SJSA1 (cell line): Measurements from ENCODE around the gene ADGRV1. TPM values are rescaled to one million over a fixed set of nuclear protein-coding genes. Genes with fewer than 3 reads are reported as not detected.
"Not testable (repeated sequence)": the region's sequence is repeated elsewhere in the genome, so short reads cannot be mapped to it uniquely, and the experiment has no call there.

Experiments used
- DNase-seq, 2 experiments: peaks; one replicate each; pipeline ENCODE4 v3.0.0-alpha.2; 2015 to 2020; ENCODE audit warnings: low spot score in 2 of 2, low read depth in 1 of 2
- H3K27ac ChIP-seq: fragments of 250-450 bp; sonication (Bioruptor Pico); 2 replicates; pipeline ENCODE4 v1.5.1; 2020; ENCODE audit warnings: mild to moderate bottlenecking, moderate library complexity
- H3K27me3 ChIP-seq: fragments of 250-450 bp; sonication (Bioruptor Pico); replicated peaks from 2 replicates; pipeline ENCODE4 v1.5.1; 2020; ENCODE audit warnings: mild to moderate bottlenecking, moderate library complexity
- H3K36me3 ChIP-seq: fragments of 250-450 bp; sonication (Bioruptor Pico); 2 replicates; pipeline ENCODE4 v1.5.1; 2020; ENCODE audit warnings: mild to moderate bottlenecking
- H3K4me1 ChIP-seq: fragments of 250-450 bp; sonication (Bioruptor Pico); replicated peaks from 2 replicates; pipeline ENCODE4 v1.6.1; 2021; ENCODE audit warnings: mild to moderate bottlenecking
- H3K4me3 ChIP-seq: fragments of 250-450 bp; sonication (Bioruptor Pico); 2 replicates; pipeline ENCODE4 v1.5.1; 2020; ENCODE audit warnings: mild to moderate bottlenecking
- H3K9me3 ChIP-seq: fragments of 250-450 bp; sonication (Bioruptor Pico); replicated peaks from 2 replicates; pipeline ENCODE4 v1.5.1; 2020; ENCODE audit warnings: mild to moderate bottlenecking
- total RNA-seq: library from RNA; depleted of rRNA; stranded (reverse); fragments of >200 nt; shearing (Covaris generic); gene quantifications from 2 replicates; pipeline ENCODE4 v1.2.3, GENCODE V29; 2014

Gene ADGRV1
- total RNA-seq, 1 experiment from 2014 or later = 0.13 TPM

- Histone ChIP-seq H3K36me3 (no peaks in the 10 kb centered on the region), H3K4me3 (no peak overlapping the region)
Observed at GRCh38 chr5:90657788-90658187, 99.2 kb downstream of the ADGRV1 start.

GRCh38 chr5:90658620-90659019 is 100.0 kb downstream of the ADGRV1 start:
- Histone ChIP-seq H3K27ac (no peak overlapping the region), H3K9me3 (no peaks in the 10 kb centered on the region), H3K36me3 (no peaks in the 10 kb centered on the region), H3K4me1 (no peaks in the 10 kb centered on the region), H3K27me3 (no peaks in the 10 kb centered on the region), H3K4me3 (no peak overlapping the region)
- DNase-seq = no peak

More at GRCh38 chr5:90657788-90658187, 99.2 kb downstream of the ADGRV1 start:
- Histone ChIP-seq H3K4me1 (no peaks in the 10 kb centered on the region), H3K27me3 (no peaks in the 10 kb centered on the region), H3K9me3 (no peaks in the 10 kb centered on the region), H3K27ac (no peak overlapping the region)
- no peak for DNase-seq

GRCh38 chr5:90668079-90668565 is 109.5 kb downstream of the ADGRV1 start:
- not testable (repeated sequence) for H3K27me3 ChIP-seq, H3K27ac ChIP-seq, H3K36me3 ChIP-seq, H3K9me3 ChIP-seq, DNase-seq, H3K4me3 ChIP-seq, H3K4me1 ChIP-seq

- H3K27ac ChIP-seq = no peak overlapping the region
- no peaks in the 10 kb centered on the region for H3K9me3 ChIP-seq
- DNase-seq = no peak
- H3K27me3 ChIP-seq = no peaks in the 10 kb centered on the region
- no peak overlapping the region for H3K4me3 ChIP-seq
- H3K4me1 ChIP-seq = no peaks in the 10 kb centered on the region
- no peaks in the 10 kb centered on the region for H3K36me3 ChIP-seq
Observed at GRCh38 chr5:90675222-90675621, 116.6 kb downstream of the ADGRV1 start.

GRCh38 chr5:90680921-90681563 is 122.4 kb downstream of the ADGRV1 start:
- H3K27ac ChIP-seq = no peak overlapping the region
- H3K4me1 ChIP-seq = no peaks in the 10 kb centered on the region
- H3K36me3 ChIP-seq = no peaks in the 10 kb centered on the region
- no peaks in the 10 kb centered on the region for H3K27me3 ChIP-seq
- no peaks in the 10 kb centered on the region for H3K9me3 ChIP-seq
- no peak for DNase-seq
- H3K4me3 ChIP-seq = no peak overlapping the region

- no peaks in the 10 kb centered on the region for H3K36me3 ChIP-seq
- H3K27me3 ChIP-seq = no peaks in the 10 kb centered on the region
- H3K4me1 ChIP-seq = no peaks in the 10 kb centered on the region
- no peak overlapping the region for H3K4me3 ChIP-seq
- no peaks in the 10 kb centered on the region for H3K9me3 ChIP-seq
- no peak for DNase-seq
- H3K27ac ChIP-seq = no peak overlapping the region
Observed at GRCh38 chr5:90682278-90682677, 123.7 kb downstream of the ADGRV1 start.

GRCh38 chr5:90685425-90686022 is 126.9 kb downstream of the ADGRV1 start:
- Histone ChIP-seq H3K27me3 (no peaks in the 10 kb centered on the region), H3K4me1 (no peaks in the 10 kb centered on the region), H3K9me3 (no peaks in the 10 kb centered on the region), H3K36me3 (no peaks in the 10 kb centered on the region), H3K4me3 (no peak overlapping the region), H3K27ac (no peak overlapping the region)
- no peak for DNase-seq

- H3K36me3 ChIP-seq, H3K4me1 ChIP-seq, H3K27me3 ChIP-seq, DNase-seq, H3K4me3 ChIP-seq, H3K9me3 ChIP-seq, H3K27ac ChIP-seq: not testable (repeated sequence)
Observed at GRCh38 chr5:90686363-90686762, 127.8 kb downstream of the ADGRV1 start.

- not testable (repeated sequence) for H3K36me3 ChIP-seq
Observed at GRCh38 chr5:90687458-90687857, 128.9 kb downstream of the ADGRV1 start.

GRCh38 chr5:90689064-90689463 is 130.5 kb downstream of the ADGRV1 start:
- Histone ChIP-seq H3K27ac (no peak overlapping the region), H3K4me3 (no peak overlapping the region)

More at GRCh38 chr5:90687458-90687857, 128.9 kb downstream of the ADGRV1 start:
- not testable (repeated sequence) for H3K27me3 ChIP-seq, H3K27ac ChIP-seq, H3K4me1 ChIP-seq, H3K9me3 ChIP-seq, DNase-seq, H3K4me3 ChIP-seq

GRCh38 chr5:90690307-90690706 is 131.7 kb downstream of the ADGRV1 start:
- H3K4me3 ChIP-seq = no peak overlapping the region
- no peaks in the 10 kb centered on the region for H3K9me3 ChIP-seq
- no peaks in the 10 kb centered on the region for H3K27me3 ChIP-seq
- H3K4me1 ChIP-seq = no peaks in the 10 kb centered on the region
- no peaks in the 10 kb centered on the region for H3K36me3 ChIP-seq
- no peak overlapping the region for H3K27ac ChIP-seq
- DNase-seq = no peak

More at GRCh38 chr5:90689064-90689463, 130.5 kb downstream of the ADGRV1 start:
- H3K36me3 ChIP-seq = no peaks in the 10 kb centered on the region
- no peak for DNase-seq
- no peaks in the 10 kb centered on the region for H3K9me3 ChIP-seq
- H3K4me1 ChIP-seq = no peaks in the 10 kb centered on the region
- no peaks in the 10 kb centered on the region for H3K27me3 ChIP-seq

- Histone ChIP-seq H3K27me3 (no peaks in the 10 kb centered on the region), H3K27ac (no peak overlapping the region), H3K4me1 (no peaks in the 10 kb centered on the region), H3K9me3 (no peaks in the 10 kb centered on the region), H3K36me3 (no peaks in the 10 kb centered on the region), H3K4me3 (no peak overlapping the region)
- DNase-seq = no peak
Observed at GRCh38 chr5:90691533-90691932, 132.9 kb downstream of the ADGRV1 start.

- Histone ChIP-seq H3K36me3 (no peaks in the 10 kb centered on the region), H3K27me3 (no peaks in the 10 kb centered on the region), H3K4me3 (no peak overlapping the region), H3K4me1 (no peaks in the 10 kb centered on the region), H3K27ac (no peak overlapping the region), H3K9me3 (no peaks in the 10 kb centered on the region)
- DNase-seq = no peak
Observed at GRCh38 chr5:90696153-90696552, 137.6 kb downstream of the ADGRV1 start.

- H3K27me3 ChIP-seq = no peaks in the 10 kb centered on the region
- H3K36me3 ChIP-seq = no peaks in the 10 kb centered on the region
- H3K4me1 ChIP-seq = no peaks in the 10 kb centered on the region
- DNase-seq = no peak
- no peaks in the 10 kb centered on the region for H3K9me3 ChIP-seq
- no peak overlapping the region for H3K27ac ChIP-seq
- H3K4me3 ChIP-seq = no peak overlapping the region
Observed at GRCh38 chr5:90700299-90700698, 141.7 kb downstream of the ADGRV1 start.
